ENCODE results near the gene AMDHD2.
"Not testable (repeated sequence)": the region's sequence is repeated elsewhere in the genome, so short reads cannot be mapped to it uniquely, and the experiment has no call there.

The AMDHD2 gene

GRCh38 chr16:2517954-2518605 lies 2.1 kb upstream of the AMDHD2 start:
- DNase-seq (ENCODE audit: low spot score), result no peak

- DNase-seq (ENCODE audit: low spot score), result no peak
Observed at GRCh38 chr16:2518823-2519710, 1.1 kb upstream of the AMDHD2 start.

- DNase-seq (ENCODE audit: low spot score), result no peak
Observed at GRCh38 chr16:2519711-2520080, 475 bp upstream of the AMDHD2 start.

- DNase-seq (ENCODE audit: low spot score), result no peak
Observed at GRCh38 chr16:2520784-2521531, 787 bp downstream of the AMDHD2 start.

- DNase-seq (ENCODE audit: low spot score), result no peak
Observed at GRCh38 chr16:2523801-2524231, 3.6 kb downstream of the AMDHD2 start.

- DNase-seq (ENCODE audit: low spot score), result no peak
Observed at GRCh38 chr16:2524339-2524938, 4.3 kb downstream of the AMDHD2 start.

- DNase-seq (ENCODE audit: low spot score), result no peak
Observed at GRCh38 chr16:2526135-2526534, 6.0 kb downstream of the AMDHD2 start.

GRCh38 chr16:2527071-2527783 lies 7.1 kb downstream of the AMDHD2 start:
- no peak for DNase-seq (ENCODE audit: low spot score)

- no peak for DNase-seq (ENCODE audit: low spot score)
Observed at GRCh38 chr16:2527784-2528100, 7.6 kb downstream of the AMDHD2 start.

GRCh38 chr16:2528161-2529060 lies 8.2 kb downstream of the AMDHD2 start:
- no peak for DNase-seq (ENCODE audit: low spot score)

GRCh38 chr16:2529061-2529931 lies 9.1 kb downstream of the AMDHD2 start:
- no peak for DNase-seq (ENCODE audit: low spot score)

GRCh38 chr16:2529961-2530628 lies 9.9 kb downstream of the AMDHD2 start:
- no peak for DNase-seq (ENCODE audit: low spot score)

- no peak for DNase-seq (ENCODE audit: low spot score)
Observed at GRCh38 chr16:2530629-2531318, 10.6 kb downstream of the AMDHD2 start.

GRCh38 chr16:2531371-2531695 lies 11.2 kb downstream of the AMDHD2 start, which contains the start of gene CEMP1:
Gene CEMP1 (minus strand): TSS chr16:2531408. CDS start chr16:2531073, 335 bp downstream.
- no peak for DNase-seq (ENCODE audit: low spot score)

GRCh38 chr16:2531696-2532493 lies 11.7 kb downstream of the AMDHD2 start:
- DNase-seq (ENCODE audit: low spot score), result peak; percentile 98

GRCh38 chr16:2532494-2533141 lies 12.4 kb downstream of the AMDHD2 start:
- DNase-seq (ENCODE audit: low spot score), result no peak

- DNase-seq (ENCODE audit: low spot score), result not testable (repeated sequence)
Observed at GRCh38 chr16:2533142-2533755, 13.1 kb downstream of the AMDHD2 start.
